HEK293 (cell line): ENCODE data around the gene ATXN10.

Experiments used
- CTCF ChIA-PET: fragments of 350-600 bp; formaldehyde crosslinking; extraction: SDS; loops from one replicate; lab custom pipeline; 2021; ENCODE audit warnings: antibody characterized with exemption; lab: Yijun Ruan, JAX
- POLR2A ChIA-PET: fragments of 300-600 bp; formaldehyde crosslinking; extraction: SDS; loops from one replicate; lab custom pipeline; 2020; ENCODE audit warnings: antibody characterized with exemption, inconsistent platforms; lab: Yijun Ruan, JAX
- H3K27ac ChIP-seq: fragments of 200-500 bp; sonication (Bioruptor generic); 2 replicates; pipeline ENCODE4 v1.5.1; 2014; ENCODE audit warnings: low read depth, low read length, control low read depth, inconsistent platforms; ENCODE audit errors: extremely low read depth
- H3K36me3 ChIP-seq, 2 experiments: fragments of 200-500 bp in 1 of 2; sonication (Bioruptor generic) in 1 of 2; 1 replicate in 1 of 2; 2 replicates in 1 of 2; pipeline ENCODE4 v1.5.1; 2014 to 2017; ENCODE audit warnings: inconsistent platforms in 2 of 2, low read length in 2 of 2; ENCODE audit not compliant: control insufficient read depth in 2 of 2, insufficient read depth in 1 of 2
- H3K4me1 ChIP-seq: fragments of 200-500 bp; sonication (Bioruptor generic); 2 replicates; pipeline ENCODE4 v1.5.1; 2014; ENCODE audit warnings: mild to moderate bottlenecking, low read length, inconsistent platforms; ENCODE audit not compliant: control insufficient read depth, insufficient read depth
- H3K4me3 ChIP-seq: 2 replicates; pipeline ENCODE4 v1.5.1; 2011; ENCODE audit warnings: low read depth, mild to moderate bottlenecking, control low read depth, low read length, moderate library complexity
- H3K9me3 ChIP-seq: fragments of 200-500 bp; sonication (Bioruptor generic); 2 replicates; pipeline ENCODE4 v1.5.1; 2014; ENCODE audit warnings: low read depth, low read length, inconsistent platforms; ENCODE audit not compliant: control insufficient read depth, insufficient read depth
- BCL11B ChIP-seq: fragments of 450-650 bp; formaldehyde crosslinking; IDR thresholded peaks from 2 replicates; pipeline ENCODE4 v1.5.1; 2016; ENCODE audit warnings: low read depth, missing biosample characterization, missing genetic modification characterization
- GFI1B ChIP-seq: fragments of 450-650 bp; formaldehyde crosslinking; IDR thresholded peaks from 2 replicates; pipeline ENCODE4 v1.5.1; 2016; ENCODE audit warnings: missing biosample characterization, missing genetic modification characterization
- KLF10 ChIP-seq: fragments of 450-650 bp; IDR thresholded peaks from 2 replicates; pipeline ENCODE4 v1.5.1; 2018; ENCODE audit warnings: missing biosample characterization, mild to moderate bottlenecking, missing genetic modification characterization
- MEIS1 ChIP-seq: sonication (generic); formaldehyde crosslinking; IDR thresholded peaks from 2 replicates; pipeline ENCODE4 v1.8.1; 2022; ENCODE audit warnings: missing genetic modification reagents, mild to moderate bottlenecking, borderline replicate concordance
- SCRT1 ChIP-seq: fragments of 450-650 bp; formaldehyde crosslinking; IDR thresholded peaks from 2 replicates; pipeline ENCODE4 v1.5.1; 2016; ENCODE audit warnings: missing biosample characterization, missing genetic modification characterization, borderline replicate concordance
- SCRT2 ChIP-seq: fragments of 450-650 bp; formaldehyde crosslinking; IDR thresholded peaks from 2 replicates; pipeline ENCODE4 v1.5.1; 2016; ENCODE audit warnings: missing biosample characterization, missing genetic modification characterization
- TSHZ1 ChIP-seq: fragments of 450-650 bp; formaldehyde crosslinking; IDR thresholded peaks from 2 replicates; pipeline ENCODE4 v1.5.1; 2016; ENCODE audit warnings: missing biosample characterization, missing genetic modification characterization, borderline replicate concordance
- ZBTB1 ChIP-seq: fragments of 450-650 bp; formaldehyde crosslinking; IDR thresholded peaks from 2 replicates; pipeline ENCODE4 v1.5.1; 2016; ENCODE audit warnings: missing biosample characterization, missing genetic modification characterization
- ZBTB10 ChIP-seq: fragments of 450-650 bp; formaldehyde crosslinking; IDR thresholded peaks from 2 replicates; pipeline ENCODE4 v1.5.1; 2016; ENCODE audit warnings: missing biosample characterization, missing genetic modification characterization
- ZBTB20 ChIP-seq: fragments of 450-650 bp; formaldehyde crosslinking; IDR thresholded peaks from 2 replicates; pipeline ENCODE4 v1.5.1; 2016; ENCODE audit warnings: missing biosample characterization, missing genetic modification characterization
- ZBTB21 ChIP-seq: fragments of 450-650 bp; formaldehyde crosslinking; IDR thresholded peaks from 2 replicates; pipeline ENCODE4 v1.5.1; 2017; ENCODE audit warnings: missing biosample characterization, missing genetic modification characterization
- ZEB2 ChIP-seq: fragments of 450-650 bp; formaldehyde crosslinking; IDR thresholded peaks from 2 replicates; pipeline ENCODE4 v1.5.1; 2016; ENCODE audit warnings: missing biosample characterization, missing genetic modification characterization
- ZNF138 ChIP-seq: fragments of 450-650 bp; formaldehyde crosslinking; IDR thresholded peaks from 2 replicates; pipeline ENCODE4 v1.5.1; 2016; ENCODE audit warnings: missing biosample characterization, missing genetic modification characterization, borderline replicate concordance
- ZNF202 ChIP-seq: fragments of 450-650 bp; formaldehyde crosslinking; IDR thresholded peaks from 2 replicates; pipeline ENCODE4 v1.5.1; 2016; ENCODE audit warnings: missing biosample characterization, missing genetic modification characterization, borderline replicate concordance
- ZNF324 ChIP-seq: fragments of 450-650 bp; formaldehyde crosslinking; IDR thresholded peaks from 2 replicates; pipeline ENCODE4 v1.5.1; 2016; ENCODE audit warnings: missing biosample characterization, missing genetic modification characterization
- ZNF394 ChIP-seq: fragments of 450-650 bp; formaldehyde crosslinking; IDR thresholded peaks from 2 replicates; pipeline ENCODE4 v1.5.1; 2016; ENCODE audit warnings: missing biosample characterization, missing genetic modification characterization, mild to moderate bottlenecking, moderate library complexity, borderline replicate concordance
- ZNF433 ChIP-seq: fragments of 450-650 bp; formaldehyde crosslinking; IDR thresholded peaks from 2 replicates; pipeline ENCODE4 v1.5.1; 2016; ENCODE audit warnings: missing biosample characterization, missing genetic modification characterization, low read depth
- ZNF514 ChIP-seq: fragments of 450-650 bp; formaldehyde crosslinking; IDR thresholded peaks from 2 replicates; pipeline ENCODE4 v1.5.1; 2016; ENCODE audit warnings: missing biosample characterization, missing genetic modification characterization
- ZNF530 ChIP-seq: fragments of 450-650 bp; formaldehyde crosslinking; IDR thresholded peaks from 2 replicates; pipeline ENCODE4 v1.5.1; 2016; ENCODE audit warnings: low read depth, missing biosample characterization, missing genetic modification characterization
- ZNF561 ChIP-seq: fragments of 450-650 bp; IDR thresholded peaks from 2 replicates; pipeline ENCODE4 v1.5.1; 2018; ENCODE audit warnings: missing biosample characterization, missing genetic modification characterization, borderline replicate concordance
- ZNF621 ChIP-seq: fragments of 450-650 bp; formaldehyde crosslinking; IDR thresholded peaks from 2 replicates; pipeline ENCODE4 v1.5.1; 2017; ENCODE audit warnings: missing biosample characterization, missing genetic modification characterization
- ZNF629 ChIP-seq: fragments of 450-650 bp; formaldehyde crosslinking; IDR thresholded peaks from 2 replicates; pipeline ENCODE4 v1.5.1; 2017; ENCODE audit warnings: missing biosample characterization, missing genetic modification characterization
- ZNF639 ChIP-seq: fragments of 450-650 bp; formaldehyde crosslinking; IDR thresholded peaks from 2 replicates; pipeline ENCODE4 v1.5.1; 2016; ENCODE audit warnings: missing biosample characterization, missing genetic modification characterization
- ZNF791 ChIP-seq: fragments of 450-650 bp; formaldehyde crosslinking; IDR thresholded peaks from 2 replicates; pipeline ENCODE4 v1.5.1; 2016; ENCODE audit warnings: missing biosample characterization, missing genetic modification characterization
- ZNF792 ChIP-seq: fragments of 450-650 bp; formaldehyde crosslinking; IDR thresholded peaks from 2 replicates; pipeline ENCODE4 v1.5.1; 2016; ENCODE audit warnings: missing biosample characterization, missing genetic modification characterization
- TF ChIP-seq, protein P1 (sequence below): fragments of 450-650 bp; formaldehyde crosslinking; IDR thresholded peaks from 2 replicates; pipeline ENCODE4 v1.5.1; 2016; ENCODE audit warnings: missing biosample characterization, missing genetic modification characterization
- TF ChIP-seq, protein P2 (sequence below): fragments of 450-650 bp; formaldehyde crosslinking; IDR thresholded peaks from 2 replicates; pipeline ENCODE4 v1.5.1; 2016; ENCODE audit warnings: missing biosample characterization, missing genetic modification characterization

Gene ATXN10

DNA sequence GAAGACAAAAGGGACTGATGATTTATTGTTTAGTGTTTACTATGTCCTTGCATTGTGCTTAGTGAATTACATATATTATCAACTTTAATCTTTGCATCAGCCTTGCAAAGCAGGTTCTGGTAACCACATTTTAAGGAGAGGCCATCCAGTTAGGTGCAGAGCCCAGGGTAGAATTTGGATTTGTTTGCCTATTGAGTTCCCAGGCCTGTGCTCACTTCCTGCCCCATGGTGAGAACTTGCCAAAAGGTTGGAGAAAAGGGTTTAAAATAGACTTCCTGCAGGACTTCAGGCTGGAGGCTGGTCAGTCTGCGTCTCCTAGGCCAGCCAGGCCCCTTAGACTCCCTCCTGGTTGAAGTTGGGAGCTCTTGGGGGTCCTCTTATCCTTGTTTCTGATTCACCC lies 72.1 kb downstream of the ATXN10 start:
- Histone ChIP-seq H3K9me3 (no peaks in the 10 kb centered on the region), H3K36me3 (peaks cover 33 to 70% of the 10 kb centered on the region in 2 experiments), H3K4me1 (no peaks in the 10 kb centered on the region), H3K27ac (no peak overlapping the region), H3K4me3 (no peak overlapping the region)
- no peak for TF ChIP-seq BCL11B (tag by site-specific recombination)
- no peak for TF ChIP-seq KLF10 (tag by site-specific recombination)
- TF ChIP-seq ZBTB20: no peak
- no peak for TF ChIP-seq MEIS1 (CRISPR knock-in tag)
- no peak for TF ChIP-seq ZNF433
- TF ChIP-seq ZNF530 (tag by site-specific recombination): no peak
- TF ChIP-seq ZBTB10: no peak
- TF ChIP-seq ZNF639 (tag by site-specific recombination): no peak
- no peak for TF ChIP-seq ZNF621 (tag by site-specific recombination)
- TF ChIP-seq ZNF394 (tag by site-specific recombination): no peak
- no peak for TF ChIP-seq SCRT1 (tag by site-specific recombination)
- no peak for TF ChIP-seq ZNF138 (tag by site-specific recombination)
- no peak for TF ChIP-seq ZEB2 (tag by site-specific recombination)
- TF ChIP-seq, protein P1, sequence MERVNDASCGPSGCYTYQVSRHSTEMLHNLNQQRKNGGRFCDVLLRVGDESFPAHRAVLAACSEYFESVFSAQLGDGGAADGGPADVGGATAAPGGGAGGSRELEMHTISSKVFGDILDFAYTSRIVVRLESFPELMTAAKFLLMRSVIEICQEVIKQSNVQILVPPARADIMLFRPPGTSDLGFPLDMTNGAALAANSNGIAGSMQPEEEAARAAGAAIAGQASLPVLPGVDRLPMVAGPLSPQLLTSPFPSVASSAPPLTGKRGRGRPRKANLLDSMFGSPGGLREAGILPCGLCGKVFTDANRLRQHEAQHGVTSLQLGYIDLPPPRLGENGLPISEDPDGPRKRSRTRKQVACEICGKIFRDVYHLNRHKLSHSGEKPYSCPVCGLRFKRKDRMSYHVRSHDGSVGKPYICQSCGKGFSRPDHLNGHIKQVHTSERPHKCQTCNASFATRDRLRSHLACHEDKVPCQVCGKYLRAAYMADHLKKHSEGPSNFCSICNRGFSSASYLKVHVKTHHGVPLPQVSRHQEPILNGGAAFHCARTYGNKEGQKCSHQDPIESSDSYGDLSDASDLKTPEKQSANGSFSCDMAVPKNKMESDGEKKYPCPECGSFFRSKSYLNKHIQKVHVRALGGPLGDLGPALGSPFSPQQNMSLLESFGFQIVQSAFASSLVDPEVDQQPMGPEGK (tag by site-specific recombination): no peak
- TF ChIP-seq TSHZ1 (tag by site-specific recombination): no peak
- POLR2A ChIA-PET: no interaction called here
- CTCF ChIA-PET: no interaction called here

DNA sequence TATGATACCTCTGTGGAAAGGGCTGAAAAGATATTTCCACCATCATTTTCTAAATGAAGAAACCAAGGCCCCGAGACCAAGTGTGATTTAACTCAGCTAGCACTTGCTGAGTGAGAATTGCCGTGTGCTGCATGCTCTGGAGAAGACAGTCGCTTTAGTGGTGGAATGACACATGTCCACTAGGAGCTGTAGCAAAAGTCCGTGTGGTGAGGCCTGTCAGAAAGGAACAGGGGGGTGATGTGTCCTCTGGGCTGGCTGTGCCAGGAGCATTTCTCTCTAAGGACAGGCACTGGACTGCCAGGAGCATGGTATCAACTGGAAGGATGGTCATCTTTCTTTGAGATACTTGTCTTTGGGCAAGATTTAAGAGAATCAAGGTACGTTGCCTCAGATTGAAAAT lies 72.8 kb downstream of the ATXN10 start:
- no peaks in the 10 kb centered on the region for H3K4me1 ChIP-seq
- H3K36me3 ChIP-seq: peaks cover 32 to 68% of the 10 kb centered on the region in 2 experiments
- no peak overlapping the region for H3K27ac ChIP-seq
- no peaks in the 10 kb centered on the region for H3K9me3 ChIP-seq
- no peak for TF ChIP-seq ZBTB1 (tag by site-specific recombination)
- TF ChIP-seq ZNF621 (tag by site-specific recombination): no peak
- no peak for TF ChIP-seq ZNF791
- no peak for TF ChIP-seq ZNF561 (tag by site-specific recombination)
- TF ChIP-seq, protein P2, sequence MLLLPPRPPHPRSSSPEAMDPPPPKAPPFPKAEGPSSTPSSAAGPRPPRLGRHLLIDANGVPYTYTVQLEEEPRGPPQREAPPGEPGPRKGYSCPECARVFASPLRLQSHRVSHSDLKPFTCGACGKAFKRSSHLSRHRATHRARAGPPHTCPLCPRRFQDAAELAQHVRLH (tag by site-specific recombination): no peak
- no peak for TF ChIP-seq ZNF792 (tag by site-specific recombination)
- no peak for TF ChIP-seq ZNF514
- TF ChIP-seq ZNF202 (tag by site-specific recombination): no peak
- TF ChIP-seq GFI1B: no peak
- no peak for TF ChIP-seq SCRT2
- no peak for TF ChIP-seq ZNF629
- no peak for TF ChIP-seq ZBTB21 (tag by site-specific recombination)
- no peak for TF ChIP-seq ZNF324 (tag by site-specific recombination)
- ChIA-PET POLR2A (no interaction called here), CTCF (no interaction called here)
- H3K4me3 ChIP-seq: no peak overlapping the region
